GM21576 (cell line): ENCODE results near the gene LMNTD2.
"Not testable (repeated sequence)": the region's sequence is repeated elsewhere in the genome, so short reads cannot be mapped to it uniquely, and the experiment has no call there.

Experiments
- ATAC-seq: cut with Tn5 transposase; IDR thresholded peaks from one replicate; pipeline ENCODE4 v1.9.1; 2021; ENCODE audit warnings: mild to moderate bottlenecking, moderate library complexity; ENCODE audit not compliant: unreplicated experiment

The LMNTD2 gene

GRCh38 chr11:516918-517685 is 43.4 kb downstream of the LMNTD2 start:
- not testable (repeated sequence) for ATAC-seq

GRCh38 chr11:516400-516799 is 44.1 kb downstream of the LMNTD2 start:
- no peak for ATAC-seq

- ATAC-seq, result no peak
Measured at GRCh38 chr11:515131-515530, 45.4 kb downstream of the LMNTD2 start.

- ATAC-seq, result no peak
Measured at GRCh38 chr11:514606-515005, 45.9 kb downstream of the LMNTD2 start.

- ATAC-seq, result no peak
Measured at GRCh38 chr11:512761-513595, 47.6 kb downstream of the LMNTD2 start.

- ATAC-seq, result no peak
Measured at GRCh38 chr11:508956-509355, 51.6 kb downstream of the LMNTD2 start.

- no peak for ATAC-seq
Measured at GRCh38 chr11:507727-508515, 52.6 kb downstream of the LMNTD2 start.

GRCh38 chr11:506995-507726 is 53.4 kb downstream of the LMNTD2 start, which contains the start of gene RNH1:
RNH1 (minus strand) TSS chr11:507242; CDS start chr11:502162, 5,080 bp downstream.
- ATAC-seq, result peak; percentile 42

GRCh38 chr11:506238-506994 is 54.1 kb downstream of the LMNTD2 start:
- ATAC-seq, result peak; percentile 47

GRCh38 chr11:504994-505344 is 55.6 kb downstream of the LMNTD2 start:
- no peak for ATAC-seq
